Measurements from ENCODE around the gene ZGPAT. TPM values are rescaled to one million over a fixed set of nuclear protein-coding genes. Genes with fewer than 3 reads are reported as not detected.
"Not testable (repeated sequence)": the region's sequence is repeated elsewhere in the genome, so short reads cannot be mapped to it uniquely, and the experiment has no call there.

Gene ZGPAT
- total and polyA plus RNA-seq, 7 donors = 18.5 to 44.9 (median 22.5) TPM

- Histone ChIP-seq H3K27ac (no peak overlapping the region), H3K4me3 (no peak overlapping the region), H3K9me3 (no peaks in the 10 kb centered on the region), H3K4me1 (peaks cover 0 to 6% (median 0%) of the 10 kb centered on the region in 4 donors), H3K27me3 (no peaks in the 10 kb centered on the region), H3K36me3 (peaks cover 18 to 63% (median 40%) of the 10 kb centered on the region in 4 donors)
- WGBS, 2 donors = 92 to 96% methylated on average over 11 of the region's 11 CpGs
- no peak for TF ChIP-seq EP300 (IDR thresholded peaks at IDR 0.05)
- no peak for TF ChIP-seq CTCF (IDR thresholded peaks at IDR 0.05)
- TF ChIP-seq POLR2AphosphoS5 (IDR thresholded peaks at IDR 0.05) = no peak
- DNase-seq = no peak
- intact Hi-C loops (cut with DNase I) = no loop called here
Measured at GRCh38 chr20:63668351-63668750, 39.5 kb upstream of the ZGPAT start.

DNA sequence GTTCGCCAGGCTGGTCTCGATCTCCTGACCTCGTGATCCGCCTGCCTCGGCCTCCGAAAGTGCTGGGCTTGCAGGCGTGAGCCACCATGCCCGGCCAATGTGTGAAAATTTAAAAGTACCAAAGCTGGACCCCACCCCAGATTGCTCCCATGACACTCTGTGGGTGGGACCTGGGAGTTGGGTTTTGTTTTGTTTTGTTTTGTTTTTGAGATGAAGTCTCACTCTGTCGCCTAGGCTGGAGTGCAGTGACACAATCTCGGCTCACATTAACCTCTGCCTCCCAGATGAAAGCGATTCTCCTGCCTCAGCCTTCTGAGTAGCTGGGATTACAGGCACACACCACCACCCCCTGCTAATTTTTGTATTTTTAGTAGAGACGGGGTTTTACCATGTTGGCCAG, 36.1 kb upstream of the ZGPAT start:
- peaks cover 4 to 69% (median 36%) of the 10 kb centered on the region in 4 donors for H3K36me3 ChIP-seq
- H3K4me3 ChIP-seq; DNase-seq; H3K27me3 ChIP-seq; H3K9me3 ChIP-seq; intact Hi-C loops (cut with DNase I); H3K4me1 ChIP-seq; H3K27ac ChIP-seq: not testable (repeated sequence)
- WGBS, 2 donors = 92 to 96% methylated on average over 12 of the region's 12 CpGs

DNA sequence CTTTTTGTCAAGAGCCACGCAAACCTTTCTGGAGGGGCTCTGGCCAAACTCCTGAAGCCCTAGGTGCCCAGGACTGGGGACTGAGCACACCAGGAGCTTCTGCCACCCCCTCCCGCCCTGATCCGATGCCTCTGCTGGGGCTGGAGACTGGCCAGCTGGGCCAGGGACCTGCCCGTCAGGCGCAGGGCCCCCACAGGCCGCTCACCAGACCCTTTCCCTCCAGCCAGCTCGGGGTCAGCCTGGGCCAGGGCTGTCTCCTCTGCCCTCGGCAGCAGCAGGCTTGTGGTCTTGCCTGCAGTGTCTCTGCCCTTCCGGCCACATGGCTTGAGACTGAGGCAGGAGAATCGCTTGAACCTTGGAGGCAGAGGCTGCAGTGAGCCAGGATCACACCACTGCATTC, 35.2 kb upstream of the ZGPAT start:
- WGBS, 2 donors = 97% methylated on average over 10 of the region's 10 CpGs
- TF ChIP-seq CTCF (IDR thresholded peaks at IDR 0.05) = no peak
- no peak for TF ChIP-seq POLR2A (IDR thresholded peaks at IDR 0.05)
- no peak for TF ChIP-seq EP300 (IDR thresholded peaks at IDR 0.05)
- no peak for TF ChIP-seq POLR2AphosphoS5 (IDR thresholded peaks at IDR 0.05)
- DNase-seq = no peak
- Histone ChIP-seq H3K4me3 (no peak overlapping the region), H3K27ac (no peak overlapping the region), H3K9me3 (no peaks in the 10 kb centered on the region), H3K36me3 (peaks cover 0 to 67% (median 29%) of the 10 kb centered on the region in 4 donors), H3K4me1 (no peaks in the 10 kb centered on the region), H3K27me3 (no peaks in the 10 kb centered on the region)
- intact Hi-C loops (cut with DNase I) = no loop called here

GRCh38 chr20:63673951-63674350, 33.9 kb upstream of the ZGPAT start:
- Histone ChIP-seq H3K27me3 (no peaks in the 10 kb centered on the region), H3K27ac (no peak overlapping the region), H3K9me3 (no peaks in the 10 kb centered on the region), H3K36me3 (peaks cover 0 to 66% (median 23%) of the 10 kb centered on the region in 4 donors), H3K4me3 (no peak overlapping the region), H3K4me1 (no peaks in the 10 kb centered on the region)
- TF ChIP-seq EP300 (IDR thresholded peaks at IDR 0.05) = no peak
- TF ChIP-seq POLR2A (IDR thresholded peaks at IDR 0.05) = no peak
- no peak for TF ChIP-seq CTCF (IDR thresholded peaks at IDR 0.05)
- no peak for TF ChIP-seq POLR2AphosphoS5 (IDR thresholded peaks at IDR 0.05)
- no peak for DNase-seq
- 91 to 97% methylated on average over 14 of the region's 14 CpGs for WGBS, 2 donors
- intact Hi-C loops (cut with DNase I) = no loop called here

- 95 to 97% methylated on average over 20 of the region's 20 CpGs for WGBS, 2 donors
- intact Hi-C loops (cut with DNase I) = no loop called here
- Histone ChIP-seq H3K27ac (no peak overlapping the region), H3K4me3 (no peak overlapping the region), H3K36me3 (peaks cover 0 to 74% (median 26%) of the 10 kb centered on the region in 4 donors), H3K4me1 (no peaks in the 10 kb centered on the region), H3K27me3 (no peaks in the 10 kb centered on the region), H3K9me3 (no peaks in the 10 kb centered on the region)
- TF ChIP-seq POLR2AphosphoS5 (IDR thresholded peaks at IDR 0.05) (no peak), EP300 (IDR thresholded peaks at IDR 0.05) (no peak), CTCF (IDR thresholded peaks at IDR 0.05) (no peak), POLR2A (IDR thresholded peaks at IDR 0.05) (no peak)
- DNase-seq = no peak
Measured at GRCh38 chr20:63675681-63676368, 32.0 kb upstream of the ZGPAT start.
